Lung (tissue), 13 donors: ENCODE measurements around the gene WDR93. TPM values are rescaled to one million over a fixed set of nuclear protein-coding genes. Genes with fewer than 3 reads are reported as not detected.

Experiments
- ATAC-seq: fragments of 200-7000 bp; cut with Tn5 transposase; one replicate; pipeline ENCODE4 v1.9.1; 2020; ENCODE audit warnings: moderate number of reproducible peaks; ENCODE audit not compliant: insufficient read depth, low FRiP score
- DNase-seq, 3 donors: peaks; one replicate each; pipeline ENCODE4 v3.0.0-alpha.2; 2013 to 2017
- H3K27ac ChIP-seq, 2 donors: one replicate each; pipeline ENCODE4 v1.5.1; 2013; ENCODE audit warnings: mild to moderate bottlenecking in 2 of 2, moderate library complexity in 2 of 2, control low read depth in 1 of 2, inconsistent platforms in 1 of 2, low read depth in 1 of 2, low read length in 1 of 2
- H3K27me3 ChIP-seq, 3 donors: one replicate each; pipeline ENCODE4 v1.5.1; 2013; ENCODE audit warnings: low read length in 2 of 3; ENCODE audit not compliant: control insufficient read depth in 3 of 3, insufficient read depth in 3 of 3
- H3K36me3 ChIP-seq, 4 donors: one replicate each; pipeline ENCODE4 v1.5.1; 2013; ENCODE audit warnings: low read length in 4 of 4, mild to moderate bottlenecking in 1 of 4, moderate library complexity in 1 of 4; ENCODE audit not compliant: control insufficient read depth in 4 of 4, insufficient read depth in 4 of 4
- H3K4me1 ChIP-seq, 5 donors: one replicate each; pipeline ENCODE4 v1.5.1; 2013; ENCODE audit warnings: low read length in 5 of 5, mild to moderate bottlenecking in 2 of 5, moderate library complexity in 1 of 5; ENCODE audit not compliant: control insufficient read depth in 5 of 5, insufficient read depth in 5 of 5
- H3K4me3 ChIP-seq: one replicate; pipeline ENCODE4 v1.5.1; 2013; ENCODE audit warnings: mild to moderate bottlenecking, control low read depth, moderate library complexity
- H3K9ac ChIP-seq, 2 donors: one replicate each; pipeline ENCODE4 v1.5.1; 2013; ENCODE audit warnings: low read length in 2 of 2, control low read depth in 1 of 2; ENCODE audit not compliant: insufficient read depth in 1 of 2
- H3K9me3 ChIP-seq, 4 donors: one replicate each; pipeline ENCODE4 v1.5.1; 2013; ENCODE audit warnings: low read length in 3 of 4, mild to moderate bottlenecking in 1 of 4, moderate library complexity in 1 of 4; ENCODE audit not compliant: control insufficient read depth in 4 of 4, insufficient read depth in 3 of 4
- WGBS, 2 donors: extraction: QIAGEN DNeasy Blood & Tissue Kit; methylation state at CpG; one replicate each; pipeline ENCODE4 v1.1.7; 2013; 5-methylcytosine and 5-hydroxymethylcytosine counted together
- polyA plus RNA-seq, 2 donors: library from polyadenylated mRNA; stranded (reverse); fragments of 200-250 nt; gene quantifications; one replicate each; pipeline ENCODE4 v1.2.1, GENCODE V29; 2013
- small RNA-seq: library from RNA; depleted of rRNA; stranded (forward); fragments of <200 nt; gene quantifications from one replicate; pipeline ENCODE3, GENCODE V24; 2014; ENCODE audit warnings: low replicate concordance
- total RNA-seq, 2 donors: library from RNA; depleted of rRNA in 1 of 2; stranded (reverse); fragments of >200 nt in 1 of 2; gene quantifications; one replicate each; pipeline ENCODE4 v1.2.1, GENCODE V29; 2014 to 2021
- TF ChIP-seq, protein P1 (sequence below): IDR thresholded peaks from 2 replicates; pipeline ENCODE4 v1.5.1; 2012; ENCODE audit warnings: mild to moderate bottlenecking; ENCODE audit errors: control extremely low read depth, extremely low read depth
- donor health status: control.
- donor health status: control.
- donor health status: Bipolar disorder and iron deficiency.
- donor health status: healthy.
- donor health status: DM: yes; HTN: yes; CAD: no.

WDR93 gene
- total and polyA plus RNA-seq, 4 donors: 0.95 to 3.8 (median 2.2) TPM

DNA sequence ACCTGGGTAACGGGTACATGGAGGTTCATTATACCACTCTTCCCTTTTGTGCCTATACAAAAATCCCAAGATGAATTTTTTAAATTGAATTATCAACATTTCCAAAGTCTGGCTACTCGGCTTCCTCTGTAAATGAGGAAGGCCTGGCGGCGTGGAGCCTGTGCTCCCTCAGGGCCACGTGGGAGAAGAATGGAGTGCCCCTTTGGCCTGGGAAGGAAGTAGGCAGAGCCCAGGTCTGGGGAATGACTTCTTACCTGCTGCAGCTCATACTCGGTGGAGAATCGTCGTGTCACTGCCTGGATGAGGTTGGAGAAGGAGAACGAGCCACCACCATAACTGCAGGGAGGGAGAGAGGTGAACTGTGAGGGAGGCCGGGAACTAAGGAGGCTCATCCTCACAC is 99.6 kb downstream of the WDR93 start:
- Histone ChIP-seq H3K4me3 (no peak overlapping the region), H3K27me3 (no peaks in the 10 kb centered on the region), H3K9ac (no peak overlapping the region), H3K27ac (no peak overlapping the region), H3K36me3 (peaks cover 0 to 3% (median 0%) of the 10 kb centered on the region in 4 donors), H3K4me1 (peaks cover 0 to 8% (median 0%) of the 10 kb centered on the region in 5 donors), H3K9me3 (peaks cover 0 to 4% (median 0%) of the 10 kb centered on the region in 4 donors)
- ATAC-seq: no peak
- 85 to 88% methylated on average over 10 of the region's 10 CpGs for WGBS, 2 donors
- DNase-seq: no peak
- TF ChIP-seq, protein P1, sequence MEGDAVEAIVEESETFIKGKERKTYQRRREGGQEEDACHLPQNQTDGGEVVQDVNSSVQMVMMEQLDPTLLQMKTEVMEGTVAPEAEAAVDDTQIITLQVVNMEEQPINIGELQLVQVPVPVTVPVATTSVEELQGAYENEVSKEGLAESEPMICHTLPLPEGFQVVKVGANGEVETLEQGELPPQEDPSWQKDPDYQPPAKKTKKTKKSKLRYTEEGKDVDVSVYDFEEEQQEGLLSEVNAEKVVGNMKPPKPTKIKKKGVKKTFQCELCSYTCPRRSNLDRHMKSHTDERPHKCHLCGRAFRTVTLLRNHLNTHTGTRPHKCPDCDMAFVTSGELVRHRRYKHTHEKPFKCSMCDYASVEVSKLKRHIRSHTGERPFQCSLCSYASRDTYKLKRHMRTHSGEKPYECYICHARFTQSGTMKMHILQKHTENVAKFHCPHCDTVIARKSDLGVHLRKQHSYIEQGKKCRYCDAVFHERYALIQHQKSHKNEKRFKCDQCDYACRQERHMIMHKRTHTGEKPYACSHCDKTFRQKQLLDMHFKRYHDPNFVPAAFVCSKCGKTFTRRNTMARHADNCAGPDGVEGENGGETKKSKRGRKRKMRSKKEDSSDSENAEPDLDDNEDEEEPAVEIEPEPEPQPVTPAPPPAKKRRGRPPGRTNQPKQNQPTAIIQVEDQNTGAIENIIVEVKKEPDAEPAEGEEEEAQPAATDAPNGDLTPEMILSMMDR: no peak

GRCh38 chr15:89790661-89791060 is 100.0 kb downstream of the WDR93 start:
- Histone ChIP-seq H3K36me3 (peaks cover 0 to 3% (median 0%) of the 10 kb centered on the region in 4 donors), H3K27ac (no peak overlapping the region), H3K9me3 (peaks cover 0 to 4% (median 0%) of the 10 kb centered on the region in 4 donors), H3K4me1 (peaks cover 0 to 7% (median 0%) of the 10 kb centered on the region in 5 donors), H3K27me3 (no peaks in the 10 kb centered on the region), H3K4me3 (no peak overlapping the region), H3K9ac (no peak overlapping the region)
- TF ChIP-seq, protein P1: no peak
- ATAC-seq: no peak
- no peak for DNase-seq
- 92 to 94% methylated on average over 16 of the region's 16 CpGs for WGBS, 2 donors

DNA sequence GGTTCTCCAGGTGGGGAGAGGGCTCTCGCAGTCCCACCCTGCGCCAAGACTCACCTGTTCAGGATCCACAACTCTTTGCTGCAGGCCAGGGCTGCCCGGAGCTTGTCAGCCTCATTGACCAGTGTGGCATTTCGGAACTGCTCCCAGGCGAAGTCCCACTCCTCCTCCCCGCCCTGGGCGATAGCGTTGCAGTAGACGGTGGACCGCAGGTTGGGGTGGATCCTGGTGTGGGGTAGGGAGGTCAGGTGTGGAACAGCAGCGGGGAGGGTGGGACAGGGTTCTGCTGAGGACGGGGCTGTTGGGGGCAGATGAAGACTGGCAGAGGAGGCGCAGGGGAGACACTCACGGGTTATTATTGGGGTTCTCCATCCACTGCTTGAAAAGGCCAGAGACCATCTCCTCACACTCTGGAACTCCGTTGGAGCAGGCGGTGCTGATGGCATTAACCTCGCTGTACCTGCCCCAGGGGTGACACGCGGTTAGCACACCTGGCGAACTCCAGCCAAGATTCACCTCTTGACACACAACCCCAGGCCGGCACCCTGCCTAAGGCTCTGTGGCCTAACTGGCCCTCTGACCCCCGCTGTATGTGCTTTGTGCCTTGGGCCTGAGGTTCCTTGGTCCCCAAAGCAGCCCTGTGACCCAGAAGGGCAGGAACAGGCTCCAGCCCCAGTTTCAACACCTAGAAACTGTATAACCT is 101.6 kb downstream of the WDR93 start:
- H3K9ac ChIP-seq: no peak overlapping the region
- peaks cover 0 to 7% (median 0%) of the 10 kb centered on the region in 5 donors for H3K4me1 ChIP-seq
- no peaks in the 10 kb centered on the region for H3K27me3 ChIP-seq
- ATAC-seq (no peak), DNase-seq (no peak)
- no peak overlapping the region for H3K4me3 ChIP-seq
- TF ChIP-seq, protein P1: no peak
- peaks cover 0 to 4% (median 0%) of the 10 kb centered on the region in 4 donors for H3K9me3 ChIP-seq
- H3K27ac ChIP-seq: no peak overlapping the region
- 97 to 98% methylated on average over 22 of the region's 22 CpGs for WGBS, 2 donors
- H3K36me3 ChIP-seq: peaks cover 0 to 3% (median 0%) of the 10 kb centered on the region in 4 donors

Small RNA genes lying within 50 kb of the gene (small RNA-seq; reads per million reads assigned to genes)
- gene RNU6-132P: not detected

Other genes with a start within 250 kb of the WDR93 start
- under 1 TPM in 1 of 2 donors, not detected in 1; 0.17 TPM for gene RHCG, start 194.2 kb upstream of the WDR93 start, total RNA-seq
- under 1 TPM; 0.25 to 0.37 TPM for gene RHCG, start 194.2 kb upstream of the WDR93 start, polyA plus RNA-seq
- 1 to 10 TPM in 1 of 2 donors, under 1 TPM in 1; 0.52 to 1.7 TPM for gene TICRR, start 115.3 kb upstream of the WDR93 start, total RNA-seq
- gene TICRR, start 115.3 kb upstream of the WDR93 start, polyA plus RNA-seq: under 1 TPM; 0.31 to 0.33 TPM
- gene KIF7, start 35.3 kb upstream of the WDR93 start, total RNA-seq: 1 to 10 TPM; 3.5 to 6.5 TPM
- 1 to 10 TPM; 1.3 to 1.8 TPM for gene KIF7, start 35.3 kb upstream of the WDR93 start, polyA plus RNA-seq
- gene PLIN1, start 11.4 kb upstream of the WDR93 start, total RNA-seq: under 1 TPM; 0.43 to 0.55 TPM
- gene PLIN1, start 11.4 kb upstream of the WDR93 start, polyA plus RNA-seq: under 1 TPM; 0.21 to 0.47 TPM
- 1 to 10 TPM; 5.6 to 7.9 TPM for gene PEX11A, start 57 bp upstream of the WDR93 start, total RNA-seq
- gene PEX11A, start 57 bp upstream of the WDR93 start, polyA plus RNA-seq: 1 to 10 TPM; 5.6 to 6.5 TPM
- gene MESP1, start 60.4 kb downstream of the WDR93 start, total RNA-seq: 1 to 10 TPM in 1 of 2 donors, under 1 TPM in 1; 0.37 to 3.1 TPM
- gene MESP1, start 60.4 kb downstream of the WDR93 start, polyA plus RNA-seq: 1 to 10 TPM; 1.5 to 3.2 TPM
- gene MESP2, start 85.5 kb downstream of the WDR93 start, total RNA-seq: under 1 TPM in 1 of 2 donors, not detected in 1; 0.55 TPM
- under 1 TPM; 0.17 to 0.71 TPM for gene MESP2, start 85.5 kb downstream of the WDR93 start, polyA plus RNA-seq
- 100 to 1,000 TPM in 1 of 2 donors, 1 to 10 TPM in 1; 7.8 to 101 TPM for gene ANPEP, start 124.0 kb downstream of the WDR93 start, total RNA-seq
- 10 to 100 TPM; 41.3 to 65.4 TPM for gene ANPEP, start 124.0 kb downstream of the WDR93 start, polyA plus RNA-seq
- 10 to 100 TPM; 30.2 to 31.8 TPM for gene AP3S2, start 203.2 kb downstream of the WDR93 start, total RNA-seq
- 10 to 100 TPM in 1 of 2 donors, 1 to 10 TPM in 1; 9.9 to 21.6 TPM for gene AP3S2, start 203.2 kb downstream of the WDR93 start, polyA plus RNA-seq
- gene ARPIN, start 222.1 kb downstream of the WDR93 start, total RNA-seq: 10 to 100 TPM; 21.3 to 28.5 TPM
- gene ARPIN, start 222.1 kb downstream of the WDR93 start, polyA plus RNA-seq: 10 to 100 TPM in 1 of 2 donors, 1 to 10 TPM in 1; 9.0 to 16.2 TPM